IgD-negative memory B cell (primary cell): Measurements from ENCODE around the gene CAPZA2. TPM values are rescaled to one million over a fixed set of nuclear protein-coding genes. Genes with fewer than 3 reads are reported as not detected.

Experiments used
- H3K27ac Mint-ChIP-seq, 3 donors: one replicate each; pipeline ENCODE4 v1.8.0; 2020 to 2022; ENCODE audit warnings: mild to moderate bottlenecking in 3 of 3, mixed read lengths in 3 of 3, moderate library complexity in 1 of 3
- H3K27me3 Mint-ChIP-seq: one replicate; pipeline ENCODE4 v1.8.0; 2021; ENCODE audit warnings: mixed read lengths
- H3K36me3 Mint-ChIP-seq: one replicate; pipeline ENCODE4 v1.8.0; 2020; ENCODE audit warnings: mild to moderate bottlenecking, mixed read lengths
- H3K4me1 Mint-ChIP-seq, 3 donors: one replicate each; pipeline ENCODE4 v1.8.0; 2020 to 2022; ENCODE audit warnings: mixed read lengths in 3 of 3, mild to moderate bottlenecking in 1 of 3
- H3K4me3 Mint-ChIP-seq, 4 donors: one replicate each; pipeline ENCODE4 v1.8.0; 2020 to 2022; ENCODE audit warnings: mild to moderate bottlenecking in 4 of 4, mixed read lengths in 4 of 4, moderate library complexity in 3 of 4
- H3K9me3 Mint-ChIP-seq, 3 donors: one replicate each; pipeline ENCODE4 v1.8.0; 2020 to 2021; ENCODE audit warnings: mixed read lengths in 3 of 3, mild to moderate bottlenecking in 1 of 3
- polyA plus RNA-seq: library from polyadenylated mRNA; unstranded; fragments of 300-500 nt; fragmentation: Illumina TruSeq; gene quantifications from one replicate; pipeline ENCODE4 v1.2.3, GENCODE V29; 2021

The CAPZA2 gene
- polyA plus RNA-seq, 1 donor from 2014 or later = 172 TPM

DNA sequence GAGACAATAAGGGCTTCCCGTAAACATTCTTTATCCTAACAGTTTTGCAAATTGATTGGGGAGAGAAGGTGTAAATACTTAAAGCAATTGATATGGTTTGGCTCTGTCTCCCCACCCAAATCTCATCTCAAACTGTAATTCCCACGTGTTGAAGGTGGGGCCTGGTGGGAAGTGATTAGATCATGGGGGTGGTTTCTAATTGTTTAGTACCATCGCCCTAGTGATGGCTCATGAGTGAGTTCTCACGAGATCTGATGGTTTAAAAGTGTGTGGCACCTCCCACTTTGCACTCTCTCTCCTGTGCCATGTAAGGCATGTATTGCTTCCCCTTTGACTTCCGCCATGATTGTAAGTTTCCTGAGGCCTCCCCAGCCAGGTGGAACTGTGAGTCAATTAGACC is 22.1 kb upstream of the CAPZA2 start:
- Mint-ChIP-seq H3K4me1 (peaks cover 23 to 28% (median 24%) of the 10 kb centered on the region in 3 donors), H3K9me3 (no peaks in the 10 kb centered on the region), H3K4me3 (no peak overlapping the region)

DNA sequence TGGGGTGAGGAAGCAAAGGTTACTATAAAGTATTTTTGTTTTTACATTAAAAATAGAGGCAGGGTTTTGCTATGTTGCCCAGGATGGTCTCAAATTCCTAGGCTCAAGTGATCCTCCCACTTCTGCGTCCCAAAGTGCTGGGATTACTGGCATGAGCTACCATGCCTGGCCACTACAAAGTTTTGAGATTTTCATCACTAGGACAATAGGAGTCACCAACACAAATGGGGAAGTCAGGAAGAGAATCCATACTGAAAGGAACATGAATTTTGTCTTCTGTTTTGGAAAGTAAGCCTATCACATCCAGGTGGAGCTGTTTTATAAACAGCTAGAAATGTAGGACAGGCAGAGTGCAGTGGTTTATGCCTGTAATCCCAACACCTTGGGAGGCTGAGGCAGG is 20.0 kb upstream of the CAPZA2 start:
- Mint-ChIP-seq H3K27me3 (peaks cover 3% of the 10 kb centered on the region), H3K4me3 (peak overlapping the region in 2 of 4 donors; percentile 23 to 82), H3K27ac (peak overlapping the region in 1 of 3 donors; percentile 67), H3K9me3 (no peaks in the 10 kb centered on the region), H3K36me3 (no peaks in the 10 kb centered on the region), H3K4me1 (peaks cover 23 to 28% (median 24%) of the 10 kb centered on the region in 3 donors)

More for the DNA sequence above, 22.1 kb upstream of the CAPZA2 start:
- no peaks in the 10 kb centered on the region for H3K36me3 Mint-ChIP-seq
- H3K27ac Mint-ChIP-seq = no peak overlapping the region
- peaks cover 5% of the 10 kb centered on the region for H3K27me3 Mint-ChIP-seq

DNA sequence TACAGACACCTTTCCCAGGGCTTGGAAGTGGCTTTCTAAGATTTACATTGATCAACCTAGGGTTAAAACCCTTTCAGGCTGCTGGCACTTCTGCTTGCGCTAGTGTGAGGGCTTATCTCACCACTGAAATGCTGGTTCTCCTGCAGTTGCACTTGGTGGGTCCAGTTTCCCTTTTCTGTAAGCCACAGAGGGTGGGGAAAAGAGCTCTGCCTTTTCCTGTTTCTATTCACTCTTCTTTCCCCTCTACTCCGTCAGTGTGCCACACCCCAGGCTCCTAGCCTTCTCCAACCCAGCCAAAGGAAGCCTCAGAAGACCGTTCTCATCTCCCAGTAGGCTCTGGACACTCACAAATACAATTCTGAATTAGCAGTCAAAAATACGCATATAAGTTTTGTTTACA is 19.0 kb upstream of the CAPZA2 start:
- no peaks in the 10 kb centered on the region for H3K9me3 Mint-ChIP-seq
- H3K4me3 Mint-ChIP-seq = peak overlapping the region; percentile 48 to 84 (median 78)
- peaks cover 3% of the 10 kb centered on the region for H3K27me3 Mint-ChIP-seq
- H3K4me1 Mint-ChIP-seq = peaks cover 23 to 28% (median 24%) of the 10 kb centered on the region in 3 donors
- H3K36me3 Mint-ChIP-seq = no peaks in the 10 kb centered on the region
- H3K27ac Mint-ChIP-seq = peak overlapping the region in 1 of 3 donors; percentile 65

DNA sequence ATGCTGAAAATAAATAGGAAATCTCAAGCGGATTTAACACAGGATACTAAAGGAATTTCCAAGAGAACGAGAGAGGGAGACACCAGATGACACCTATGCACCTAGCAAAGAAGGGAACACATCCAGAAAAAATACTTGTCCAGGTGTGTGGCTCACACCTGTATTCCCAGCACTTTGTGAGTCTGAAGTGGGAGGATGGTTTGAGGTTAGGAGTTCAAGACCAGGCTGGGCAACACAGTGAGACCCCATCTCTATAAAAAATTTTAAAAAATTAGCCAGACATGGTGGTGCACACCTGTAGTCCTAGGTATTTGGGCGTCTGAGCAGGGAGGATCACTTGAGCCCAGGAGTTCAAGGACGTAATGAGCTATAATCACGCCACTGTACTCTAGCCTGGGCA is 11.2 kb upstream of the CAPZA2 start:
- Mint-ChIP-seq H3K9me3 (no peaks in the 10 kb centered on the region), H3K27ac (no peak overlapping the region), H3K36me3 (no peaks in the 10 kb centered on the region)

DNA sequence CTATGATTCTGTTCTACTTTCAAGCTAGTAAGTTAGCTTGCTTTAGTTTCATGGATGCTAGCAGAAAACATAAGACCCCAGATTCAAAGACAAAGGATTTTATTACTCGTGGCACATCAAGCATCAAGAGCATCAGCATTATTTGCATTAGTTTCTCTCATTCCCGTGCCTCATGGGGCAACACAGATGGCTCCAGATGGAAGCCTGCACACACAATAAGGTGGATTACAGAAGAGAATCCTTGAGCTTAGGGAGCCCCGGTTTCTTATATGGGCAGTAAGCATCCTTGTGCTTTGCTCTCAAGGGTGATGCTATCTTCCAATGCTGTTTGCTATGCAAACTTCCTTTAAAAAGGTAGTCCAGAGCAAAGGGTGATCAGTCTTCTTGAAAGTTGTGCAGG is 10.7 kb upstream of the CAPZA2 start:
- Mint-ChIP-seq H3K27me3 (peaks cover 5% of the 10 kb centered on the region), H3K27ac (no peak overlapping the region), H3K36me3 (no peaks in the 10 kb centered on the region), H3K4me1 (no peaks in the 10 kb centered on the region), H3K9me3 (no peaks in the 10 kb centered on the region), H3K4me3 (no peak overlapping the region)

More for the DNA sequence above, 11.2 kb upstream of the CAPZA2 start:
- peaks cover 3% of the 10 kb centered on the region for H3K27me3 Mint-ChIP-seq
- no peaks in the 10 kb centered on the region for H3K4me1 Mint-ChIP-seq
- no peak overlapping the region for H3K4me3 Mint-ChIP-seq

DNA sequence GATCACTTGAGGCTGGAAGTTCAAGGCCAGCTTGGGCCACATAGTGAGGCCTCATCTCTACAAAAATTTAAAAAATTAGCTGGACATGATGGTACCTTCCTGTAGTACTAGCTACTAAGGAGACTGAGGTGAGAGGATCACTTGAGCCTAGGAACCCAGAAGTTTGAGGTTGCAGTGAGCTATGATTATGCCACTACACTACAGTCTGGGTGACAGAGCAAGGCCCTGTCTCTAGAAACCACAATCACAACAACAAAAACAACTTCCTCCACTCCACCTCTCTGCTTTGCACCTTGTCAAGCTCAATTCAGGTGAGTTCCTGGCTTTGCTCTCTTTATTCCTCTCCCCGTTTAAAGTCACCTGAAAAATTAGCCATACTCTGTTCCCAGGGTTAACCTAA is 8.3 kb upstream of the CAPZA2 start:
- H3K27me3 Mint-ChIP-seq = peaks cover 15% of the 10 kb centered on the region
- H3K9me3 Mint-ChIP-seq = no peaks in the 10 kb centered on the region
- no peak overlapping the region for H3K4me3 Mint-ChIP-seq
- no peaks in the 10 kb centered on the region for H3K4me1 Mint-ChIP-seq
- no peaks in the 10 kb centered on the region for H3K36me3 Mint-ChIP-seq
- H3K27ac Mint-ChIP-seq = no peak overlapping the region

DNA sequence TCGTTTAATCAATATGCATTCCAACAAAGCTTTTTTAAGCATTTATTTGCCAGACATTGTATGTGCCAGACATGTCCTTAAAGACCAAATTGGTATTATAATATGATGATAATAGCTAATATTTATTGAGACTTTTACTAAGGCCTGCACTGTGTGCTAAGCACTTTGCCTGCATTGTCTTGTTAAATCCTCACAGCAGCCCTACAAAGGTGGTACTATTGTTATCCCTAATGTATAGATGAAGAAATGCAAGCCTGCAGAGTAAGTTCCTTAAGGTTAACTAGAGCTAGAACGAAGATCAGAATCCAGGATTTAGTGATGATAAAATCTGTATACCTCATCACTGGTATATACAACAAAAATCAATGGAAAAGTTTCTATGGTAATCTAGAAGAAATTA is 5.3 kb upstream of the CAPZA2 start:
- Mint-ChIP-seq H3K27me3 (peaks cover 12% of the 10 kb centered on the region), H3K4me1 (peaks cover 4 to 9% (median 5%) of the 10 kb centered on the region in 3 donors), H3K4me3 (peak overlapping the region in 1 of 4 donors; percentile 3), H3K36me3 (no peaks in the 10 kb centered on the region), H3K27ac (no peak overlapping the region), H3K9me3 (no peaks in the 10 kb centered on the region)

DNA sequence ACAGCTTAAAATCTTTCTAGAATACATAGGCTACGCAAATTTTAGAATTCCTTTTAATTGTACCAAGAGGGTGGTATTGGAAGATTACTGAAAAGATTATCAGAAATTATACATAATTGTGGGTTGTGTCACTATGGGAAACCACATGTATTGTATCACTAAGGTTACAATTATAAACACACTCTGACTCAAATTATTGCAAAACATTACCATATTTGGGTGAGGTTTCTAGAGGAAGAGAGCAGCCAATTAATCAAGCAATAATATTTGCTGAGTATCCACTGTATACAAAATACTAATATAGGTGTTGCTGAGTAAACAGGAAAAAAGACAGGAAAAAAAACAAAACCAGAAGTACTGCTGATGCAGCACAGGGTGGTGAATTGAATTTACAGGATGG is 3.1 kb upstream of the CAPZA2 start:
- Mint-ChIP-seq H3K27ac (peak overlapping the region; percentile 16 to 62 (median 24)), H3K4me1 (peaks cover 16 to 22% (median 16%) of the 10 kb centered on the region in 3 donors), H3K9me3 (no peaks in the 10 kb centered on the region), H3K4me3 (peak overlapping the region in 1 of 4 donors; percentile 81), H3K36me3 (no peaks in the 10 kb centered on the region), H3K27me3 (peaks cover 12% of the 10 kb centered on the region)

DNA sequence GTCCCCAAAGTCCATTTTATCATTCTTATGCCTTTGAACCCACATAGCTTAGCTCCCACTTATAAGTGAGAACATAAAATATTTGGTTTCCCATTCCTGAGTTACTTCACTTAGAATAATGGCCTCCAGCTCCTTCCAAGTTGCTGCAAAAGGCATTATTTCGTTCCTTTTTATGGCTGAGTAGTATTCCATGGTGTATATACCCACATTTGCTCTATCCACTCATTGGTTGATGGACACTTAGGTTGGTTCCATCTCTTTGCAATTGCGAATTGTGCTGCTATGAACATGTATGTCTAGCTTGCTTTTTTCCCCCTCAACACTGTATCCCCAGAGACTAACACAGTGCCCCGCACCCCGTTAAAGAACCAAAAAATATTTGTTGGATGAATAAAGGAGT is 670 bp upstream of the CAPZA2 start:
- no peaks in the 10 kb centered on the region for H3K9me3 Mint-ChIP-seq
- H3K27ac Mint-ChIP-seq = peak overlapping the region; percentile 89 to 99 (median 90)
- H3K4me1 Mint-ChIP-seq = peaks cover 24 to 30% (median 28%) of the 10 kb centered on the region in 3 donors
- peak overlapping the region; percentile 41 to 95 (median 82) for H3K4me3 Mint-ChIP-seq
- H3K27me3 Mint-ChIP-seq = peaks cover 10% of the 10 kb centered on the region
- H3K36me3 Mint-ChIP-seq = no peaks in the 10 kb centered on the region

DNA sequence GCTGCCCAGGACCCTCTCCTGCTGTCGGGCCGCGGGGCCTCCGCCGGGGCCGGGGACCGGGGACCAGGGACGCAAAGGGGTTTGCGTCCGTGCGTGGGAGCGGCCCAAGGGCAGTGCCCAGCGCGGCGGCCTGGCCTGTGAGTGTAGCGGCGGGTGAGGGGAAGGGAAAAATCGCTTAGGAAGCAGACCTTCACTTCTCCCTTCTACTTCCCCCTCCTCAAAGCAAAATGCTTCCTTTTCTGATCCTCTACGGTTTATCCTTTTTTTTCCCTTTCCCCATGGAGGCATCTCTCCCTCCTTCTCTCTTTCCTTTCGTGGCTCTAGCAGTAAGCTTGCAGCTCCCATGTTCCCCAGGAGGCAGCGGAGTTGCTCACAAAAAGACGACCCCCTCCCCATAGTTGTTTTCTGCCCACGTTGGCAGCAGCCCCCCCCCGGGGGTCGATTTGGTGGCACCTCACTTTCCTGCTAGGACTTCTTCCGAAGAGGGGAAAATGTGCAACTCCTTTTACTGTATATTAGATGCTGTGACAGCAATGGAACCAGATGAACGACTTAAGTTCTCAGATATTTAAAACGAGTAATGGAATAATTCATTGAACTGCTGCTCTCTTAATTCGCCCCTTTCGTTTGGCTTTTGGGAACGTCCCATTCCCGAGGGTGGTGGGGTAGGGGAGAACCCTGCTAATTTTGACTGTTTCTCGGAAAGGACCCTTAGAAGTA is 724 bp downstream of the CAPZA2 start:
- no peaks in the 10 kb centered on the region for H3K36me3 Mint-ChIP-seq
- no peaks in the 10 kb centered on the region for H3K27me3 Mint-ChIP-seq
- peaks cover 32 to 37% (median 36%) of the 10 kb centered on the region in 3 donors for H3K4me1 Mint-ChIP-seq
- H3K4me3 Mint-ChIP-seq = peak overlapping the region; percentile 93 to 99 (median 94)
- peak overlapping the region; percentile 81 to 99 (median 90) for H3K27ac Mint-ChIP-seq
- H3K9me3 Mint-ChIP-seq = no peaks in the 10 kb centered on the region

DNA sequence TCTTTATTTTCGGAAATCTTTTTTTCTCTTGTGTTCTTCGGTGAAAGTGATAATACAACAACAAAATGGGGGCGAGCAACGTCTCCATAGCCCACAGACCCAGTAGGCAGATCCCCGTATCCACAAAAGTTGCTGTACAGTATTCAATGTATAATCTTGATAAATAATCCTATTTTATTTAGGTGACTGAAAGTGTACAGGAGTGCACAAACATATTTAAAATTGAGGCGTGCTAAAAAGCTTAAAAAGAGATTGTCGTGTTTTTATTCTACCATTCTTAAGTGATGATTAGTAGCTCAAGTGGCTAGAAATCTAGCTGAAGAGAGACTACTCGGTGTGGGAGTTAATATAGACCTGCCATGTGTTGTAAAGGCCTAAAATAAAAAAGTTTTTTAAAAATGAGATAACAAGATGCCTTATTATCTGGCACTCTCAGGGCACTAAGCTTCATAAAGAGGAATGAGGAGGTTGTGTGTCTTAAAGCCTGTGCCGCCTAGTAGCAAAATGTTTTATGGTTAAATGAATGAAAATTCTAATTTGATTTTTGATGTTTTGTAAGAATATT is 1.6 kb downstream of the CAPZA2 start:
- no peaks in the 10 kb centered on the region for H3K36me3 Mint-ChIP-seq
- peaks cover 33 to 39% (median 36%) of the 10 kb centered on the region in 3 donors for H3K4me1 Mint-ChIP-seq
- H3K27ac Mint-ChIP-seq = peak overlapping the region in 2 of 3 donors; percentile 90 to 99
- H3K9me3 Mint-ChIP-seq = no peaks in the 10 kb centered on the region
- H3K4me3 Mint-ChIP-seq = peak overlapping the region; percentile 93 to 99 (median 94)
- no peaks in the 10 kb centered on the region for H3K27me3 Mint-ChIP-seq

DNA sequence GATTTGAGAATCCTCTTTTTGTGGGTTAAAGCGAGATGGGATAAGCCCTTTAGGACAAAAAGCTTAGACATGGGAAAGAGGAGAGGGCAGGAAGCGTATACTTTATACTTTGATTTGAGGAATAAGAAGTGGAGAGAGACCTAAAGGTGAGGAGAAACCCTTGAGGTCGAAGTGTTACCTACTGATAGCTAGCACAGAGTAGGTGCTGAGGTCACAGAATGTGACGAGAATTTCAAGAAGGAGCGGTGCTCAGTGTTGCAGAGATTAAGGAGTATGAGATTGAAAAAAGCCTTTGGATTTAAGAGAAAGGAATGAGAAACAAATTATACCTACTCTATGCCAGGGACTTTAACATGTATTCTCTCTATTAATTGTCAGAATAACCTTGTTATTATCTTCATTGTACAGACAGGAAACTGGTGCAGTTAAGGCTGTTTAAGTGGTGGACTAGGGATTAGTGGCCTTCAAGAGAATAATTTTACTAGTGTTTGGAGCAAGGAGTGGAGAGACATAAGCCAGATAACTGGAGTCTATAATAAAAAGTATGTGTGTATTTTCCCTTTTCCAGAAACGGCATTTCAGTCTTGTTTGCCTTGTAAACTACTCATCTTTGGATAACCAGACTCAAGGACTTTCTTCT is 8.8 kb downstream of the CAPZA2 start:
- Mint-ChIP-seq H3K36me3 (peaks cover 5% of the 10 kb centered on the region), H3K27ac (peak overlapping the region in 1 of 3 donors; percentile 14), H3K4me1 (peaks cover 33 to 60% (median 38%) of the 10 kb centered on the region in 3 donors), H3K9me3 (no peaks in the 10 kb centered on the region), H3K4me3 (peak overlapping the region in 1 of 4 donors; percentile 15), H3K27me3 (no peaks in the 10 kb centered on the region)

DNA sequence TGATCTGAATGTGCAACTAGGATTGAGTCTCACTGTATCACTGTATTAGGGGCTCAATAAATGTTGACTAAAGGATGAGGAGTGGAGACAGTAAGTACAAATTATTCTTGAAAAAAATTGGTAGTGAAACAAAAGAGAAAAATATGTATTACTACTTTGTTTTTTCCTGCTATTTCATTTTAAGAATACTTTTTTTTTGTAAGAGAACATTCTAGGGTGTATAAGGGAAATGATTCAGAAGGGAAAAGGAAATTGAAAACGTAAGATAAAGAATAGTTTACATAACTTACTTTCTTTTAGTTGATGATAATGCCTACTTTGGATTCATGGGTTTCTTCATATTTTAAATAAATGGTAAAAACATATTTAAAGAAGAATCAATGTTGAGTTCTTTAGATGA is 9.6 kb downstream of the CAPZA2 start:
- no peaks in the 10 kb centered on the region for H3K9me3 Mint-ChIP-seq
- peaks cover 32 to 55% (median 33%) of the 10 kb centered on the region in 3 donors for H3K4me1 Mint-ChIP-seq
- H3K27me3 Mint-ChIP-seq = no peaks in the 10 kb centered on the region
- peak overlapping the region in 1 of 4 donors; percentile 9 for H3K4me3 Mint-ChIP-seq
- H3K36me3 Mint-ChIP-seq = peaks cover 5% of the 10 kb centered on the region
- H3K27ac Mint-ChIP-seq = peak overlapping the region in 1 of 3 donors; percentile 1

DNA sequence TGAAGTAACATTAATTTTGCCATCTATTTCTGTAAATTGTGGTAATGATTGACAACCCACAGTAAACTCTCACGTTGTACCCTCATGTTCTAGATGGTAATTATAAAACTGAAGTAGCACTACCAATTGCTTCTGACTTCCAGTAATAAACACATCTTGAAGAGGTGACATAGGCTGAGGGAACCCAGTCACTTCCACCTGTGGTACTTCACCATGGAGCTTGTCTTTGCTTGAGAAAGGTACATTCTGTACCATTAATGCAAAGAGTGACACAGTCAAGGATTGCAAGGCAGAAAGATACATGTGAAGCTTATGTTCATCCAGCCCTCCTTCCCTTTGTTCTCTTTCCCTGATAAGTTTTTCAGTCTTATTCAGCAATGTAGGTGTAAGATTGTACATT is 11.2 kb downstream of the CAPZA2 start:
- H3K27me3 Mint-ChIP-seq = no peaks in the 10 kb centered on the region
- H3K9me3 Mint-ChIP-seq = no peaks in the 10 kb centered on the region
- H3K4me1 Mint-ChIP-seq = peaks cover 24 to 47% (median 29%) of the 10 kb centered on the region in 3 donors
- no peak overlapping the region for H3K4me3 Mint-ChIP-seq
- H3K27ac Mint-ChIP-seq = no peak overlapping the region
- peaks cover 5% of the 10 kb centered on the region for H3K36me3 Mint-ChIP-seq
